NT2/D1 (cell line): ENCODE data around the gene MICAL2.

Experiments used
- SUZ12 ChIP-seq: IDR thresholded peaks from 2 replicates; pipeline ENCODE4 v1.6.1; 2011; ENCODE audit not compliant: insufficient read length, insufficient read depth; ENCODE audit errors: extremely low read depth
- YY1 ChIP-seq: IDR thresholded peaks from 2 replicates; pipeline ENCODE4 v1.6.1; 2011; ENCODE audit not compliant: insufficient read length, insufficient read depth

DNA sequence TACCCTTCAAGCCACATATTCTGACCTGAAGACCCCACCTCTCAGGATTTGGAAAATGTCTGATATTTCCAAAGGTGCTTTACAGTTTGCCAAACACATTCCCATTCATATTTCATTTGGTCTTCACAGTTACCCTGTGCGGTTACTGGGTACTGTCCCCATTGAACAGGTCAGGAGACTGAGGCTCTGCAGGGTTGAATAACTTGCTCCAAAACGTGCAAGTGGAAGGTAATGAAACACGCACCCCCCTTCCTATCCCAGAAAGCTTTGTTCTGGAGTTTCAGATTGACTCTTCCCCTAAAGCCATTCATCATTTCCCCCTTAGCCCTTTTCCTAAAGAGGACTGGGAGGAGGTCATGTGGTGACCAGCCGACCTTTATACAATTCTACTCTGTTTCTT lies 18.8 kb downstream of the MICAL2 start:
- TF ChIP-seq YY1 (no peak), SUZ12 (no peak)
